Glomerular visceral epithelial cell (primary cell): ENCODE results near the gene FUOM.
"Not testable (repeated sequence)": the region's sequence is repeated elsewhere in the genome, so short reads cannot be mapped to it uniquely, and the experiment has no call there.

ENCODE experiments used
- DNase-seq: peaks from one replicate; pipeline ENCODE4 v3.0.0-alpha.2; 2016; ENCODE audit errors: extremely low spot score

FUOM gene

GRCh38 chr10:133388236-133388972, 30.6 kb upstream of the FUOM start:
- DNase-seq = no peak

DNA sequence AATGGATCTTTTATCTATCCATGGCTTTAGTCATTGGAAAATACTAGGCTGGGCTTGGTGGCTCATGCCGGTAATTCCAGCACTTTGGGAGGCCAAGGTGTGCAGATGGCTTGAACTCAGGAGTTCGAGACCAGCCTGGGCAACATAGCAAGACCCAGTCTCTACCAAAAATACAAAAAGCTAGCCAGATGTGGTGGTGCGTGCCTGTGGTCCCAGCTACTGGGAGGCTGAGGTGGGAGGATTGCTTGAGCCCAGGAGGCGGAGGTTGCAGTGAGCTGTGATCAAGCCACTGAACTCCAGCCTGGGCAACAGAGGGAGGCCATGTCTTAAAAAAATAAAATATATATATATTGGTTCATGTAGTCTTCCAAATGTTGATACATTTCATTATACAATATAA, 29.1 kb upstream of the FUOM start:
- DNase-seq = not testable (repeated sequence)

- DNase-seq = no peak
Observed at GRCh38 chr10:133385214-133385613, 27.4 kb upstream of the FUOM start.

DNA sequence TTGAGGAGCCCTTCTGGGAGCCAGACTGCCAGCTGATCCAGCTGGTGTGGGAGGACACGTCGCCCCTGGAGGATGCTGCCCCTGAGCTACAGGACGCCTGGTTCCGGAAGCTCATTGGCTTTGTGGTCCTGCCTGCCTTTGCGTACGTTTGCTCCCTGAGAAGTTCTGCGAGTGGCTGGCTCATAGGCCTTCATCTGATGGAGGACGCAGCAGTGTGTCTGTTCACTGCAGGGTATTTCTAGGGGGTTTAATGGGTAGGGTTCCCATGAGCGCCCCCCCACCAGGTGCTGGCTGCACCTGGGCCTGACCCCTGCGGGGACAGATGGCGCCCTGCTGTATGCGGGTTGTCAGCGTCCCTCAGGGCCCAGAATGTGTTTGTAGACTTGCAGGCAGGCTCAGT, 26.3 kb upstream of the FUOM start:
- no peak for DNase-seq

- DNase-seq = no peak
Observed at GRCh38 chr10:133383551-133383950, 25.7 kb upstream of the FUOM start.

DNA sequence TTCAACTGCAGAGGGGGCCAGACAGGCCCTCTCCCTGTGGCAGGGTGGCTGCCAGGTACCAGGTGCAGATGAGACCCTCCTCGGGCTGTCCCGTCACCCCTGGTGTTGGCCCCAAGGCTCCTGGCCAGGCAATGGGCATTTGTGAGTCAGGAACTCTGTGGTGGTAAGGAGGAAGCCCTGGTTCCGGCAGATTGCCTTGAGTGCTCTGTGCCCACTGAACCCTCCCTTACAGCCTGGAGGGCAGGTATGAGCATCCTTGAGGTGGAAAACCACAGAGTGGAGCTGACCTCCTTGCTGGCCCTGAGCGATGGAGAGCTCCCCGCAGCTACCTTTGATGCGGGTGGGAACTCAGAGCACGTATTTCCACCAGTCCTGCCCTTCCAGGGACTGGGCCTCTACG, 23.2 kb upstream of the FUOM start:
- DNase-seq = no peak

GRCh38 chr10:133379801-133380666, 22.2 kb upstream of the FUOM start:
- no peak for DNase-seq

DNA sequence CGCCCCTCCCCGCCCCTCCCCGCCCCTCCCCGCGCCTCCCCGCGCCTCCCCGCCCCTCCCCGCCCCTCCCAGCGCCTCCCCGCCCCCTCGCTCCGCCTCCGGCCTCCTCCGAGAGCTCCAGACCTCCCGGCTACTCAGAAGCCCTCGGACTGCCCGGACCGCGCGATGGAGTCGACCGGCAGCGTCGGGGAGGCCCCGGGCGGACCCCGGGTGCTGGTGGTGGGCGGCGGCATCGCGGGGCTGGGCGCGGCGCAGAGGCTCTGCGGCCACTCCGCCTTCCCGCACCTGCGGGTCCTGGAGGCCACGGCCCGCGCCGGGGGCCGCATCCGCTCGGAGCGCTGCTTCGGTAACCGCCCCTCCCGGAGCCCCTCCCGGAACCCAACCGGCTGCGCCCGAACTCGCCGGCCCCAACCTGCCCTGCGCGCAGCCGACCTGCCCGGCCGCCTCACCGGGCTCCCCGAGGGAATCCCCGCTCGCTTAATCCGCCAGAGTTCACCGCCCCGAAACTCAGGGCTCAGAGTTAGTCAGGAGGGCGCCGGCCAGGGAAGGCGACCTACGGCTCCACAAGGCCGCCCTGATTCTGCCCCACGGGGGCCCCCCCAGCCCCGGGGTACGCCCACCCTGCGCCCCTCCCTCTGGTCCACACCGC, 21.5 kb upstream of the FUOM start, which contains the start of gene PAOX:
PAOX (plus strand) TSS at position 111 of the 649 bp plus-strand sequence; CDS start at position 166, 55 bp downstream.
- DNase-seq = peak; percentile 80

DNA sequence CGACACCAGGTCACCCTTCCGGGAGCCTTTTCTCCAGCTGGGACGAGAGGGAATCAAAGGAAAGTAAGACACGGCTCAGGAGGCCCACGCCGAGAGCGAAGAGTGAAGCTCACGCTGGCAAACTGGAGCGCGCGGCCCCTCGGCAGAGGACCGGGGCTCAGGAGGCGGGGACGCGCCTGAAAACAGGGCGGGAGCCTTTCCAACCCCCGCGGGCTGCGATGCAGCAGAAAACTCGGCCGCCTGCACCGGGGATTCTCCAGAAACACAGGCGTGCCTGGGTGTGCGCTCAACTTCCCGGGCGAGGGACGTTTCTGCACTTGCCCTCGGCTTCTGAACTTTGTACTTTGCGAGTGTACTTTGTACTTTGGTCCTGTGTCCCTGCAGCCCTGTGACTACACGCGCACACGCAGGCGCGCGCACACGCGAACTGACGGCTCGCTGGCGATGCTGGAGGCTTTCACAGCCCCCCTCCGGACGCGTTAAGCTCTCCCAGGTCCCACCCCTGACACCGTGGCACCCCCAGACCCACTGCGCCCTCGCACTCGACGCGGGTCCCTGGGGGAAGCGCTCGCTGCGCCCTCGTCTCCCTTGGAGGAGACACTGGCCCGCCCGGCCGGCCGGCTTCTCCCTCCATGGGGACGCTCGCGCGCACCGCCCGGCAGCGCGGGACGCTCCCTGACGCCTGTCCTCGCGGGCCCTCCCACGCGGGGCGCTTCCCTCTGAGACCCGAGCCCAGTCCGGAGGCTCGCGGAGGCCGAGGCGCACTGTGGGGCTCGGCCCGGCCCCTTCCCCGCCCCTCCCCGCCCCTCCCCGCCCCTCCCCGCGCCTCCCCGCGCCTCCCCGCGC, 20.7 kb upstream of the FUOM start:
- DNase-seq = peak; percentile 49

GRCh38 chr10:133377818-133378250, 20.0 kb upstream of the FUOM start:
- no peak for DNase-seq

DNA sequence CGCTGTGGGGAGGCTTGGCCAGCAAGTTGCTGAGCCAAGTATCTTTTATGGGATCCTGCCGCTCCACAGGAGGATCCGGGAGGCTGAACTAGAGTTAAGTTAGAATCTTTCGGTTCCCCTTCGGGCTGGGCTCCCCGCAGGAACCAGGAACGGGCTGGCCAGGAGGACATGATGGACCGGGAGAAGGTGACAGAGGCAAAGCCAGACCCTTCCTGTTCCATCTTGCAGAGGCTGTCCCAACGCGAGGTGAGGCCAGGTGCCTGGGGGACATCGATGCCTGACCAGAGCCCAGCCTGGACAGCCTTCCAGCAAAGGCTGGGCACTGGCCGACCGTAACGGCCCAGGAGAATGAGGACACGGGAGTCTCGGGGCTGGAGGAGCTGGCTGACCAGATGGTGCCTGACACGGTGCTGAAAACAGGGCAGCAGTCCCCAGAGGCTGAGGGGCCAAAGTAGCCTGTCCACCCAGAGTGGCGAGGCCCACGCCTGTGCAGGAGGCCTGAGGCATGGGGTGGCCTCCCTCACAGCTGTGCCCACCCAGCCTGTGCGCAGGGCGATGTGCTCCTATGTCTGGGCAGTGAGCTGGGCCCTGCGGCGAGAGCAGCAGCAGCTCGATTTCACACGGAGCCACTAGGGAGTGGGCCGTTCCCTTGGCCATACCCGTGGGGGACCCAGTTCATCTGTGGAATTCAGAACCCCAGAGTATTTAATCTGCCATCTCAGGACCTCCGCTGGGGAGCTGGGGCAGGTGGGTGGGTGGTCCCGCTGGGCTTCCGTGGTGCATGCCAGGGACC, 19.4 kb upstream of the FUOM start:
- no peak for DNase-seq

DNA sequence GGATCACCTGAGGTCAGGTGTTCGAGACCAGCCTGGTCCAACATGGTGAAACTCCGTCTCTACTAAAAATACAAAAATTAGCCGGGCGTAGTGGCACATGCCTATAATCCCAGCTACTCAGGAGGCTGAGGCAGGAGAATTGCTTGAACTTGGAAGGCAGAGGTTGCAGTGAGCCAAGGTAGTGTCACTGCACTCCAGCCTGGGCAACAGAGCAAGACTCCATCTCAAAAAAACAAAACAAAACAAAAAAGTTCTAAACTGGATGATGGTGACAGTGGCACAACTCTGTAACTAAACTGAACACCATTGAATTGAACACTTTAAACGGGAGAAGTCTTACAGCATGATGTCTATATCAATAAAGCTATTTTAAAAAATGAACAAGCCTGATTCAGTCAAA, 18.4 kb upstream of the FUOM start:
- not testable (repeated sequence) for DNase-seq

DNA sequence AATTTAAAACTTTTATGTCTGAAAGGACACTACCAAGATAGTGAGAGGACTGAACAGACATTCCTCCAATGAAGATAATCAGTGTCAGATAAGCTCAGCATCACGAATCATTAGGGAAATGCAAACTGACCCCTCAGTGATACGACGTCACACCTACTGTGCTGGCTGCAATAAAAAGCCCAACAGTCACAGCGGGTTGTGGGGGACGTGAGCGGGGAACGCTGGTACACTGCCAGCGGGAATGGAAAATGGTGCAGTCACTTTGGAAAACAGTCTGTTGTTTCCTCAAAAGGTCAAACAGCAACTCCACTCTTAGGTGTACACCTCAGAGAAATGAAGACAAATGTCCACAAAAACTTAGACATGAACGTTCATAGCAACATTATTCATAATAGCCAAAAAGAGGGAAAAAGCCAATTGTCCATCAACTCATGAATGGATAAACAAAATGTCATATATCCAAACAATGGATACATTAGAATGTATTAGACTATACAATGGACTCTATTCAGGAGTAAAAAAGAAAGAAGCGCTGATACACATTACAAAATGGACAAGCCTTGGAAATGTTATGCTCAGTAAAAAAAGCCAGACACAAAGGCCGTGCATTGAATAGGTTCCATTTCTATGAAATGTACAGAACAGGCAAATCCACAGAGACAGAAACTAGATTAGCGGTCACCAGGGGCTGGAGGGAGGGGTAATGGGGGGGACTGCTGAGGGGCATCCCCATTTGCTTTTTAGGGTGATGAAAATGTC, 17.7 kb upstream of the FUOM start:
- no peak for DNase-seq

GRCh38 chr10:133373174-133374090, 15.6 kb upstream of the FUOM start, which contains the start of gene ECHS1:
ECHS1 (minus strand) TSS chr10:133373354; CDS start chr10:133373333, 21 bp downstream.
- DNase-seq = peak; percentile 92

- no peak for DNase-seq
Observed at GRCh38 chr10:133372507-133372906, 14.7 kb upstream of the FUOM start.

DNA sequence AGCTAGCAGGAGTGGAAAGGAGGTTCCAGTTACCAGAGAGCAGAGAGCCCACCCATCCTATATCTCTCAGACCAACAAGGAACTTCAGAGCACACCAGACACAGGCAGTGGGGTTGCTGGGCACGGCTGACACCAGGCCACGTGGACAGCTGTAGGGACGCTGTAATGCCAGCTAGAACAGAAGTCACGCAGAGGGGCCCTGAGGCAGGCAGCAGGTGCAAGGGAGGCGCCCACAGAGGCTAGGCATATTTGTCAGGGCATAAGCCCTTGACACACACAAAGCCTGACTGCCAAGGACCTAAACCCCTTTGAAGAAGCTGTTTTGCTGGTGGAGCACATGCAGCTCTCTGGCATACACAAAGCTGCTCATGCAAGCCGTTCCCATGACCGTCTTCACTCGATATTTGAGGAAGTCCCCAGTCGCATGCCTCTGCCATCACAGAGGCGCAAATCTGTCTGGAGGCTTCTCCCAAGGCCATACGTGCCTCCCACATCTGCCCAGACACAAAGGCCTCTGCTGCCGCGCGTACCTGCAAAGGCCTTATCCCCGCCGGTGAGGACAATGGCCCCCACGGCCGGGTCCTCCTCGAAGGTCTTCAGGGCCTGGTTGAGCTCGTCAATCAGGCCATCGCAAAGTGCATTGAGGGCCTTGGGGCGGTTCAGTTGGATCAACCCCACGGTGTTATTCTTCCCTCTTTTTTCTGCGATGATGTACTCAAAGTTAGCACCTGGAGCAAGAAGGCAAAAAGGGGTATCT, 12.4 kb upstream of the FUOM start:
- no peak for DNase-seq

DNA sequence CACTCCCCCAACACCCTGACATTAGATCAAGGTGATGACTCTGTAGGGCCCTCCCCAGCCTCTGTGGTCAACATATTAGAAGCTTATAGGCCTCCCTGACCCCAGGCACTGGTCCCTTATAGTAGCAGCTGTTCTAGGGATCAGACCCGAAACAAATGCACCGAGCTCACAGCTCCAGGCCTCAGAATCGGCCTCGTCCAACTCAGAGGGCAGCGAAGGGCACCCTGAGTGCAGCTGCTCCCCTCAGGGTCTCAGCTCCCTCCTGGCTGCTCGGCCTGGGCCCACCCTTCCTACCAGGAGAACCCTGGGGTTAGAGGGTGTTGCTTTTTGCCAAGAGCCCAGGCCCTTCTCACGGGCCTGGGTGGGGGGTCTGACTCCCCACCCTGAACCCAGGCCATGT, 10.3 kb upstream of the FUOM start:
- no peak for DNase-seq

DNA sequence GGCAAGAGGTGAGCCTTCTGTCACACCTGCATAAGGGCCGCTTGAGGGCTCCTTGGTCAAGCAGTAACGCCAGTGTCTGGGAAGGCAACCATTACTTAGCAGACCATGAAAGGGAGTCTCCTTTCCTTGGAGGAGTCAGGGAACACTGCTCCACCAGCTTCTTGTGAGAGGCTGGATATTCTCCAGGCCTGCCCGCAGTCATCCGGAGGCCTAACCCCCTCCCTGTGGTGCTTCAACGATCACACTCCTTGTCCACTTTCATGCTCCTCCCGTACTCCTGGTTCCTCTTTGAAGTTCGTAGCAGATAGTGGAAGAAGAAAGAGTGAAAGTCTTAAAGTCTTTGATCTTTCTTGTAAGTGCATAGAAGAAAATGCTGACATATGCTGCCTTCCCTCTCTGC, 9.6 kb upstream of the FUOM start:
- not testable (repeated sequence) for DNase-seq
